ENCODE measurements around the gene LYZL2. TPM values are rescaled to one million over a fixed set of nuclear protein-coding genes. Genes with fewer than 3 reads are reported as not detected.
"Not testable (repeated sequence)": the region's sequence is repeated elsewhere in the genome, so short reads cannot be mapped to it uniquely, and the experiment has no call there.

The LYZL2 gene
- total RNA-seq: not detected
- long read RNA-seq: 0 reads

- DNase-seq (ENCODE audit: low spot score): no peak
Measured at GRCh38 chr10:30629653-30630052, at the start of gene LYZL2. Gene LYZL2, minus strand, starts transcription at chr10:30629753. Its CDS starts 2,838 bp downstream, at chr10:30626915.

DNA sequence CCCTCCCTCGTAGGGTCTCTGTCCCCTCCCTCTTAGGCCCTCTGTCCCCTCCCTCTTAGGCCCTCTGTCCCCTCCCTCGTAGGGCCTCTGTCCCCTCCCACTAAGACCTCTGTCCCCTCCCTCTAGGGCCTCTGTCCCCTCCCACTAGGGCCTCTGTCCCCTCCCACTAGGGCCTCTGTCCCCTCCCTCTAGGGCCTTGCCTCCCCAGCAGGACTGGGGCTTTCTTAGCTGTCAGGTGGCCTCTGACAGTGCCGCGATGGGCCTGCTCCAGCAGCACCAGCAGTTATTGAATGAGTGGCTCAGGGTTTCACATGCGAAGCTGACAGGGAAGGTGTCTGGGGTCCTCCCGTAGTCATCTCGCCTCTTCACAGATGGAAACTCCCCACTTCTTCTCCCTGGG, 48.1 kb upstream of the LYZL2 start:
- not testable (repeated sequence) for DNase-seq (ENCODE audit: low spot score)

DNA sequence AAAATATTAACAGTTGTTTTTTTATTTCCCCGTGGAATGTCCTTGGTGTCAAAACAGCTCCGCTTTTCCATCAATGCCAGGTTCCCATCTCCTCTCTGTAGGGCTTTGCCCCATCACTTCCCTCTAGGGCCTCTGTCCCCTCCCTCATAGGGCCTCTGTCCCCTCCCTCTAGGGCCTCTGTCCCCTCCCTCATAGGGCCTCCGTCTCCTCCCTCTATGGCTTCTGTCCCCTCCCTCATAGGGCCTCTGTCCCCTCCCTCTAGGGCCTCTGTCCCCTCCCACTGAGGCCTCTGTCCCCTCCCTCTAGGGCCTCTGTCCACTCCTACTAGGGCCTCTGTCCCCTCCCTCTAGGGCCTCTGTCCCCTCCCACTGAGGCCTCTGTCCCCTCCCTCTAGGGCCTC, 47.6 kb upstream of the LYZL2 start:
- not testable (repeated sequence) for DNase-seq (ENCODE audit: low spot score)

DNA sequence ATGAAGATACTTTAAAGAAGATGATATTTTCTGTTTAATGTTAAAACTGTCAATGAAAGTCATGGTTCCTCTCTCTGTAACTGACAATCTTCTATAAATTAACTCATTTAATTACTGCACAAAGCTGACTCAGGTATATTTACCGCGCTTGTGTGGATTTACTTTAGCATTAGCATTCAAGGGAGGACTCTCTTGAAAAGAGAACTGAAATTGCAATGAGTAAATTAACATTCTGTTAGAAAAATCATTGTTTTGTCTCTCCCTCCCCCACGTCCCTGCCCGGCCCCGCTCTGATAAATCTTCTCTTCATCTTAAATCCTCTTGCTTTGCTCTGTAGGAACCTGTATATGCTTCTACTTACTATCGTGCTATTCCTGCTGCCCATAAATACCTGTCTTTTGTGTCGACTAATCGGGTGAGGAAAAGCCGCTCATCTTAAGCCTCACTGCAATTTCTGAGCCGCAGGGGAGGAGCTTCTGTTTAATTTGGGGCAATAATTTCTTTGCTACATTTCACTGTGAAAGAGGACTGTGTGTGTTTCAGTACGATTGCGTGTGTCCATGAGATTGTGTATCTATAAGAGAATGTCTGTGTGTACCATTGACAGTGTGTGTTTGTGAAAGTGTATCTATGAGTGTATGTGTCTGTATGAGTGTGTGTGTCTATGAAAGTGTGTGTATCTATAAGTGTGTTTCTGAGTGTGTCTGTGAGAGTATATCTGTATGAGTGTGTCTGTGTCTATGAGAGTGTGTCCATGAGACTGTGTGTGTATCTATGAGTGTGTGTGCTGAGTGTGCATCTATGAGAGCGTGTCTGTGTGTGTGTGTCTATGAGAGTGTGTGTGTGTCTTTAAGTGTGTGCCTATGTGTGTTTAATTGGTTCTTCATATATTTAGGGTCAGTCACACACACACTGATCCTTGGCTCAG, 46.5 kb upstream of the LYZL2 start:
- no peak for DNase-seq (ENCODE audit: low spot score)

DNA sequence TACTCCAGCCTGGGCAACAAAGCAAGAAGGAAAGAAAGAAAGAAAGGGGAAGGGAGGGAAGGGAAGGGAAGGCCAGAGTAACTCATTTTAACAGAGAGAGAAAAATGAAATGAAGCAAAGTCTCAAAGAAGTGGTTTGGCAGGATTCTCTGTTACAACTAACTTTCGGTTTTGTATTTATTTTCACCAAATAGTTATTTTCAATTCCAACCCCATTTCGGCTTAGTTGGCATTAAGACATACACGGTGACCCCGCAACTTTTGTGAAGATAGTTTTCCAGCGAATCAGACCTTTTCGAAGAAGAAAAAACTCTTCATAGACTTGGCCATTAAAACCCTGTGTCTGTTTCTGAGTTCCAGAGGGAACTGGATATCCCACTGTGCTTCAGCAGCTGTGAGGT, 45.2 kb upstream of the LYZL2 start:
- no peak for DNase-seq (ENCODE audit: low spot score)

- not testable (repeated sequence) for DNase-seq (ENCODE audit: low spot score)
Measured at GRCh38 chr10:30673262-30673661, 43.7 kb upstream of the LYZL2 start.

- not testable (repeated sequence) for DNase-seq (ENCODE audit: low spot score)
Measured at GRCh38 chr10:30672338-30672737, 42.8 kb upstream of the LYZL2 start.

DNA sequence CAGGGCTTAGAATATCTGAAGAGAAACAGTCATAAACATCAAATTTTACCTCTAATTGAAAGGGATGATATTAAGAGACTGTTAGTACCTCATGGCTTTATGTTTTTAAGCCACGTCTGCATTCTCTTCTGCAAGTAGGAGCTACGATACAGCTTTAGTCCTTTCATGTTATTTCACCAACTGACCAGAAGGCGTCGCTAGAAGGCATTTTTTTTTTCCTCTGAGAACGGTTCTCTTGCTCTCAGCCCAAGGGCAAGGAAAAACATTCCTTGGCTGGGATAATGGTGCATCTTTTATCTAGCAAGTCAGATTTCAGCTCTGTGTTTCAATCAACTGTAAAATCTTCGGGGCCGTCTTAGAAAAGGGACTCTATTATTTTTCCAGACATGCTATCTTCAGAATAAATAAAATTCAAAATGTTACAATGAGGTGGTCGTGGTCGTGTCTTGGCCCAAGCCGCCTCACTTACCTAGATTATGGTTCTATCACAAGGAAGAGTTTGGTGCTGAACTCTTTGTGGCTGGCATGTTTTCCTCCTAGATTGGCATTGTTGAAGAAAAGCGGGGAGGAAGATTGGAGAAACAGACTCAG, 41.6 kb upstream of the LYZL2 start:
- DNase-seq (ENCODE audit: low spot score): no peak

DNA sequence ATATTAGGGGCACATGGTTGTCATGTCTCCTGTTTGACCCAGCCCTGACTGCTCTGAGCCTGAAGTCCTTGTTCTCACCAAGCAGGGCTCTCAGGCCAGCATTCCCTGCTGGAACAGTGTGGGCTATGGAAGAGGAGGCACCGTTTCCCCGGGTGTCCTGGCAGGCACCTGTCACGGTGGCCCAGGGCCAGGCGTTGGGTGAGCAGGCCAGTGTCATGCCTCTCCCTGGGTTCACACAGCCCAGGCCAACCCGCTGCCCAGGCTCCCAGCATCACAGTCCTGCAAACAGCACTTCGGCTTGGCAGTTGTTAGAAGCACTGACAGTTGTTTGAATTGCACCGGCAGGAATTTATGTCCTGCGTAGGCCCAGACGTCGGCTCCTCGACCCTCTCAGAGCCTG, 38.4 kb upstream of the LYZL2 start:
- not testable (repeated sequence) for DNase-seq (ENCODE audit: low spot score)

DNA sequence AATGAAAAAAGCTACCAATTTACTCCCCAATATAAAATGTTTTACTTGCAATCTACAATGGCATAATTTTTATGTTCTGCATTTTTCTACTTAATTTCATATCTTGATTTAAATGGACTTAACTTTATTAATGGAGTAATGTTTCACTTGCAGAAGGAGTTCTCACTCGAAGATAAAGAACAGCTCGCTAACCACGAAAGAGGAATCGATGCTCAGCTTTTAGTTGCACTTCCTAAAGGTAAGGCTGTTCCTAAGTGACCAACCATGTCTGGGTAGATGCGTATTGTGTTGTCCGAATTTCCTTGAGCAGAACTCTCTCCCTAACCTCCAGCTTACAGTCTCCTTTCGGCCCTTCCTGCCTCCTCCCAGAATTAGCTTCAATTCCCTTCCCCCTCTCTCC, 33.9 kb upstream of the LYZL2 start:
- DNase-seq (ENCODE audit: low spot score): not testable (repeated sequence)

- no peak for DNase-seq (ENCODE audit: low spot score)
Measured at GRCh38 chr10:30662814-30663213, 33.3 kb upstream of the LYZL2 start.

DNA sequence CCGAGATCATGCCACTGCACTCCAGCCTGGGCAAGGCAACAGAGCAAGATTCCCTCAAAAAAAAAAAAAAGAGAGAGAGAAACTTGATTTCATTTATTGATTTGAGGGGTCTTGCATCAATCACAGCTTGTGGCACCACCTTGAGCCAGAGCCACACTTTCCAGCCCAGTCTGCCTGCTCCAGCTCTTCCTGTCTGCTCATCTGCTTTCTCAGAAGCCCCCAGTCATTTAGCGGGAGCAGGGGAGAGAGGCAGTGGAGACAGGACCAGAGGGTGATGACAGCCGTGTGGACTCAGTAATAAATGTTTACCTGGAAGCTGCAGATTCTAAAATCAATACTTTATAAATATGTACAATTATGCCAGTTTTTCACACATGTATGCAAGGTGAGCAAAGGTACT, 30.8 kb upstream of the LYZL2 start:
- not testable (repeated sequence) for DNase-seq (ENCODE audit: low spot score)

DNA sequence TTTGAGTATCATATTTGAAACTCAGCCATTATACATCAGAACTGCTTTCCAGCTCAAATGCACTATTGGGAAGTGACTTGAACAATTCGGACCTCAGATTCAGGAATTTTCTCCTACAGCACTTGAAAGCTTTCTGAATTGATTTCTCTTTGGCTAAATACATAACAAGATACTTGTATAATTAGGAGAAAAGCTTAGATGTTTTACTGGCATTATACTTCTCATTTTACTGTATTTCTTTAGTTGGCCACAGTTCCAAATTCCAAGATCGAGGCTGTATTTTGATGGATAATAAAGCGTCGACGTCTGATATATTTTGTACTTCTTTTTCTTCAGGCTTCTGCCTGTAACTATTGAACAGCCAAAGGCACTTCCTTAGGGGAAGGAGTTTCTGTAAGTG, 26.7 kb upstream of the LYZL2 start:
- no peak for DNase-seq (ENCODE audit: low spot score)

DNA sequence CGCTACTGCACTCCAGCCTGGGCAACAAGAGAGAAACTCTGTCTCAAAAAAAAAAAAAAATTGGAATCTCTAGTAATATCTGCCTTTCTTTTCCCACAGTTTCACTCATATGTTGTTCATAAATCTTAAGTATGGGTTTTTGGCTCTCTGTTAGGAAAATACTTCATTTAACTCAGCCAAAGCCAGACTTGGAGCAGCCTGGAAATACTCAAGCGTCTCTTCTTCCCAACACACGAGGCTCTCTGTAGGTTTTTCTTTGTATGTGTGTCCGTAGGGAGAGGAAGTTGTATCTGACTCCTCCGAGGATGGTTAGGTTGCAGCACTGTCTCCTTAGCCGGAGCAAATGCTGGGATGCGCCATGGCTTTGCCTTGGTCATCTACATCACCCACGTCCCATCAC, 25.4 kb upstream of the LYZL2 start:
- not testable (repeated sequence) for DNase-seq (ENCODE audit: low spot score)

DNA sequence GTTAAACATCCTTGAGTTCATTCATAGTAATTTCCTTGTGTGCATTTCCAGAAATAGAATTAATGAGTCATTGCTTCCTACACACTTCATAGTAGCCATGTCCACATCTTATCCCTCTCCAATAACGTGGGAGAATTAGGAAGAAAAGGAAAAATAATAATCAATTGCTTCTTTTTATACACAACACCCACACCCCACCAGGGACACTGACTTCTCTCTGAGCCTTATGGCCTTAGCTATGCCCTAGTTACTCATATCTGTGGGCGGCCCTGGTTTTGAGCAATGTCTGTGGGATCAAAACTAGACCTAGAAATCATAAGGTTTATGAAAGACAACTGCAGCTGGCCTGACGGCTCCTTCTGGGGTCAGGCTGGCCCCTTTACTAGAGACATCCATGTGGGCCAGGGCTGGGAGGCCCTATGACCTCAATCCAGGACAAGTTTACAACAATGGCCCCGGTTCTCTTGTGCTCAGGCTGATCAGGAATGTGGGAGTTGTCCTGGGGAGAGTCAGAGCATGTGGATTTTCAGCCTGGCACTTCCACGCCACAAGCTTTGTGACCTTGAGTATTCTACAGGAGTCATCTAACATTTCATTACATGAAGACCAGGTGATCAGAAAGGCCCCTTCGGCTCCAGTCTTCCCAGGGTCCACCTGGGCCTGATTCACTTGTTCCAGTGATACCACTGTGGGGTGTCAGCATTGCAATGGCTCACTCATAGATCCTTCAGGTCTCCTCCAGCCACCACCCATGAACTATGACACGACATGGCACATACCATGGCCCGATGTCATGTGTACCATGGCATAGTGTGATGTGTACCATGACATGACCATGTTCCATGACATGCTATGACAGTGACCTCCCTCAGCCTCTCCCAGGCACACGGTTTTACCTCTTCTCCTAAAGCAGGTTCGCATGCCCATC, 22.2 kb upstream of the LYZL2 start:
- DNase-seq (ENCODE audit: low spot score): not testable (repeated sequence)

- DNase-seq (ENCODE audit: low spot score): no peak
Measured at GRCh38 chr10:30647089-30647488, 17.5 kb upstream of the LYZL2 start.

- no peak for DNase-seq (ENCODE audit: low spot score)
Measured at GRCh38 chr10:30645340-30645827, 15.8 kb upstream of the LYZL2 start.

DNA sequence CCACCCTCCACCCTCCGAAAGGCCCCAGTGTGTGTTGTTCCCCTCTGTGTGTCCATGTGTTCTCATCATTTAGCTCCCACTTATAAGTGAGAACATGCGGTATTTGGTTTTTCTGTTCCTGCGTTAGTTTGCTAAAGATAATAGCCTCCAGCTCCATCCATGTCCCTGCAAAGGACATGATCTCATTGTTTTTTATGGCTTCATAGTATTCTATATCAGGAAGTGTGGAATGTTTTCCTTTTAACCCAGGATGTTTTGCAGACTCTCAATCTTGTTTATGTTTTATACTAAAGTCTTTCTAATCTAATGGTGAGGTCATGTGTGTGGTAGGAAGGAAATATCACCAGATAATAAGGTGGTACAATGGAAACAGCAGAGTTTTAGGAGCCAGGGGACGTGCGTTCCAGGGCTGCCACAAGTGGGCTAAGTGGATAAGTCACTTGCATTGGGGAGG, 14.9 kb upstream of the LYZL2 start:
- DNase-seq (ENCODE audit: low spot score): not testable (repeated sequence)

- DNase-seq (ENCODE audit: low spot score): not testable (repeated sequence)
Measured at GRCh38 chr10:30643557-30644199, 14.1 kb upstream of the LYZL2 start.

- not testable (repeated sequence) for DNase-seq (ENCODE audit: low spot score)
Measured at GRCh38 chr10:30642856-30643255, 13.3 kb upstream of the LYZL2 start.
